HepG2 (cell line): ENCODE data around the gene SRD5A1. TPM values are rescaled to one million over a fixed set of nuclear protein-coding genes. Genes with fewer than 3 reads are reported as not detected.

ENCODE experiments used
- ATAC-seq: fragments of 200-7000 bp; cut with Tn5 transposase; 3 replicates; pipeline ENCODE4 v1.9.1; 2020; ENCODE audit warnings: mild to moderate bottlenecking, moderate library complexity
- BruUV-seq: library from RNA; stranded (reverse); fragments of 400-500 nt; replicated peaks from 2 replicates; lab custom pipeline; 2021; lab: Mats Ljungman, UMichigan
- CTCF ChIA-PET: fragments of 300-600 bp; formaldehyde crosslinking; extraction: SDS; loops from one replicate; lab custom pipeline; 2021; ENCODE audit warnings: low total read pairs, inconsistent platforms, low intra/inter-chr PET ratio; lab: Yijun Ruan, JAX
- POLR2A ChIA-PET: fragments of 350-600 bp; sonication (Branson Sonifier 250); formaldehyde crosslinking; loops from one replicate; lab custom pipeline; 2020; ENCODE audit warnings: antibody characterized with exemption, inconsistent platforms; lab: Yijun Ruan, JAX
- DNase-seq: peaks from one replicate; pipeline ENCODE4 v3.0.0-alpha.2; 2015; ENCODE audit warnings: low spot score
- FAIRE-seq: peaks from 3 replicates; lab custom pipeline; 2011; peaks lifted over from hg19 to GRCh38; lab: Jason Lieb, UNC
- H2AFZ ChIP-seq: one replicate; pipeline ENCODE4 v1.6.1; 2011; ENCODE audit warnings: low read length, inconsistent platforms
- H3K27ac ChIP-seq: fragments of 300-600 bp; 3 replicates; pipeline ENCODE4 v1.8.0; 2011; ENCODE audit warnings: mixed run types, mild to moderate bottlenecking, mixed read lengths, low read length, inconsistent platforms; ENCODE audit not compliant: insufficient read depth; ENCODE audit errors: extremely low read length
- H3K27me3 ChIP-seq, 2 experiments: fragments of 200-600 bp in 1 of 2; 2 replicates in 1 of 2; 3 replicates in 1 of 2; pipeline versions ENCODE4 v1.6.0 to v1.8.0; 2011; ENCODE audit warnings: low read length in 2 of 2, mild to moderate bottlenecking in 2 of 2, moderate library complexity in 2 of 2, inconsistent platforms in 1 of 2; ENCODE audit not compliant: insufficient read depth in 2 of 2, control insufficient read depth in 1 of 2
- H3K36me3 ChIP-seq, 2 experiments: fragments of 200-600 bp in 1 of 2; replicated peaks in 1 of 2; 2 replicates in 1 of 2; 3 replicates in 1 of 2; pipeline versions ENCODE4 v1.5.1 to v1.8.0; 2011; ENCODE audit warnings: low read length in 2 of 2, inconsistent platforms in 1 of 2; ENCODE audit not compliant: insufficient read depth in 2 of 2, control insufficient read depth in 1 of 2
- H3K4me1 ChIP-seq: 2 replicates; pipeline ENCODE4 v1.5.1; 2012; ENCODE audit warnings: low read length, inconsistent platforms; ENCODE audit not compliant: insufficient read depth
- H3K4me2 ChIP-seq: 2 replicates; pipeline ENCODE4 v1.6.0; 2011; ENCODE audit warnings: low read depth, low read length, inconsistent platforms
- H3K4me3 ChIP-seq, 3 experiments: fragments of 200-600 bp in 1 of 3; sonication (generic), shearing (Covaris generic) in 1 of 3; replicated peaks in 1 of 3; 2 replicates each; pipeline ENCODE4 v1.5.1; 2011 to 2016; ENCODE audit warnings: low read length in 3 of 3, inconsistent platforms in 2 of 3, low read depth in 2 of 3, mild to moderate bottlenecking in 2 of 3, control low read depth in 1 of 3, mixed read lengths in 1 of 3; ENCODE audit not compliant: insufficient read depth in 1 of 3
- H3K79me2 ChIP-seq: one replicate; pipeline ENCODE4 v1.6.1; 2011; ENCODE audit warnings: low read length, inconsistent platforms; ENCODE audit not compliant: insufficient read depth
- H3K9ac ChIP-seq: 2 replicates; pipeline ENCODE4 v1.6.0; 2011; ENCODE audit warnings: mild to moderate bottlenecking, low read depth, low read length, inconsistent platforms; ENCODE audit not compliant: insufficient read depth
- H3K9me3 ChIP-seq: 2 replicates; pipeline ENCODE4 v1.5.1; 2012; ENCODE audit warnings: mild to moderate bottlenecking, low read length
- H4K20me1 ChIP-seq: 2 replicates; pipeline ENCODE4 v1.6.0; 2011; ENCODE audit warnings: inconsistent platforms, mild to moderate bottlenecking, low read length, moderate library complexity; ENCODE audit not compliant: insufficient read depth
- ARNT2 ChIP-seq: sonication (generic); formaldehyde crosslinking; IDR thresholded peaks from 2 replicates; pipeline ENCODE4 v1.8.0; 2022; ENCODE audit warnings: mild to moderate bottlenecking, low read depth, missing genetic modification reagents, moderate library complexity
- CAMTA2 ChIP-seq: sonication (generic); formaldehyde crosslinking; IDR thresholded peaks from 2 replicates; pipeline ENCODE4 v1.4.0; 2020; ENCODE audit warnings: mild to moderate bottlenecking, missing genetic modification reagents, borderline replicate concordance
- FOXK2 ChIP-seq: fragments of 450-650 bp; IDR thresholded peaks from 2 replicates; pipeline ENCODE4 v1.6.1; 2016
- FOXO1 ChIP-seq: sonication (generic); formaldehyde crosslinking; IDR thresholded peaks from 2 replicates; pipeline ENCODE4 v1.4.0; 2020; ENCODE audit warnings: missing genetic modification reagents
- MATR3 ChIP-seq: sonication (generic); formaldehyde crosslinking; IDR thresholded peaks from 2 replicates; pipeline ENCODE4 v1.4.0; 2020; ENCODE audit warnings: missing genetic modification reagents
- NCOA1 ChIP-seq: sonication (generic); formaldehyde crosslinking; IDR thresholded peaks from 2 replicates; pipeline ENCODE4 v1.9.0; 2021; ENCODE audit warnings: missing genetic modification reagents
- PHF20 ChIP-seq: sonication (generic); formaldehyde crosslinking; IDR thresholded peaks from 2 replicates; pipeline ENCODE4 v1.5.0; 2020; ENCODE audit warnings: mild to moderate bottlenecking, missing genetic modification reagents
- SAFB2 ChIP-seq: sonication (generic); formaldehyde crosslinking; IDR thresholded peaks from 2 replicates; pipeline ENCODE4 v1.5.1; 2020; ENCODE audit warnings: missing genetic modification reagents, low read depth, mild to moderate bottlenecking, borderline replicate concordance
- SETDB1 ChIP-seq: sonication (generic); formaldehyde crosslinking; IDR thresholded peaks from 2 replicates; pipeline ENCODE4 v1.5.1; 2020; ENCODE audit warnings: missing genetic modification reagents, mild to moderate bottlenecking, borderline replicate concordance
- SMARCE1 ChIP-seq: fragments of 450-650 bp; IDR thresholded peaks from 2 replicates; pipeline ENCODE4 v1.6.1; 2017; ENCODE audit warnings: borderline replicate concordance
- SNAI1 ChIP-seq: sonication (generic); formaldehyde crosslinking; IDR thresholded peaks from 2 replicates; pipeline ENCODE4 v1.5.0; 2020; ENCODE audit warnings: mild to moderate bottlenecking, missing genetic modification reagents, borderline replicate concordance
- SUZ12 ChIP-seq: fragments of 150-350 bp; IDR thresholded peaks from 2 replicates; pipeline ENCODE4 v1.6.1; 2014; ENCODE audit warnings: low read depth, low read length
- THAP7 ChIP-seq: sonication (generic); formaldehyde crosslinking; IDR thresholded peaks from 2 replicates; pipeline ENCODE4 v1.8.1; 2023; ENCODE audit warnings: mild to moderate bottlenecking, missing genetic modification reagents
- THYN1 ChIP-seq: sonication (generic); formaldehyde crosslinking; IDR thresholded peaks from 2 replicates; pipeline ENCODE4 v1.8.1; 2023; ENCODE audit warnings: low read depth, mild to moderate bottlenecking, moderate library complexity, missing genetic modification reagents, borderline replicate concordance
- USF2 ChIP-seq, 2 experiments: sonication (generic) in 1 of 2; formaldehyde crosslinking in 1 of 2; IDR thresholded peaks; 2 replicates each; pipeline versions ENCODE4 v1.5.1 to v1.6.1; 2011 to 2020; ENCODE audit warnings: borderline replicate concordance in 1 of 2, low read depth in 1 of 2, low read length in 1 of 2, mild to moderate bottlenecking in 1 of 2, missing genetic modification reagents in 1 of 2, moderate library complexity in 1 of 2
- ZMYM3 ChIP-seq: sonication (generic); formaldehyde crosslinking; IDR thresholded peaks from 2 replicates; pipeline ENCODE4 v1.5.1; 2020; ENCODE audit warnings: mild to moderate bottlenecking, missing genetic modification reagents
- ZNF24 ChIP-seq: fragments of 450-650 bp; IDR thresholded peaks from 2 replicates; pipeline ENCODE4 v1.6.1; 2017; ENCODE audit warnings: antibody characterized with exemption, mild to moderate bottlenecking
- ZNF276 ChIP-seq: sonication (generic); formaldehyde crosslinking; IDR thresholded peaks from 2 replicates; pipeline ENCODE4 v1.4.0; 2020; ENCODE audit warnings: mild to moderate bottlenecking, low read depth, missing genetic modification reagents
- WGBS: methylation state at CpG from one replicate; pipeline ENCODE4 v1.1.6; 2017; ENCODE audit warnings: low lambda C conversion rate; 5-methylcytosine and 5-hydroxymethylcytosine counted together
- in situ Hi-C: cut with HindIII; loops from 2 replicates; pipeline ENCODE4 v1.10.0; 2017; ENCODE audit warnings: low pct_unique_long_range_greater_than_20kb; ENCODE audit not compliant: extremely low pct_ligation_motif_present
- intact Hi-C: fragments of 100-400 bp; cut with micrococcal nuclease; formaldehyde crosslinking; loops from one replicate; pipeline ENCODE4 v1.10.0; 2022; ENCODE audit not compliant: unreplicated experiment
- polyA plus RNA-seq, 8 experiments: library from polyadenylated mRNA; depleted of rRNA in 3 of 8; stranded (reverse) in 7 of 8; unstranded in 1 of 8; fragments of >200 nt; fragmentation: Illumina TruSeq in 4 of 8; extraction: Trizol in 4 of 8; gene quantifications; 2 replicates each; pipeline versions ENCODE4 v1.2.1 to v1.2.3, GENCODE V29; 2011 to 2016; ENCODE audit warnings: low read depth in 4 of 8, missing spikeins in 1 of 8, mixed read lengths in 1 of 8; ENCODE audit not compliant: insufficient read depth in 1 of 8
- total RNA-seq, 5 experiments: library from RNA; depleted of rRNA; stranded (reverse); fragments of >200 nt; fragmentation: Illumina TruSeq; extraction: Trizol; gene quantifications; 2 replicates each; pipeline ENCODE4 v1.2.3, GENCODE V29; 2016; ENCODE audit warnings: low read depth in 1 of 5

SRD5A1 gene
- total and polyA plus RNA-seq, 2 of the 13 experiments (the other 11 are each of a cell fraction or from before 2014, with no cell fraction given), result 6.1 to 9.9 TPM

- TF ChIP-seq ZNF24 (no peak), ZMYM3 (CRISPR knock-in tag) (peak; percentile 30; the same call in 1 of the 2 replicates), PHF20 (CRISPR knock-in tag) (no peak), SNAI1 (CRISPR knock-in tag) (0 out of 2 replicates have a peak, but pooled peaks have one; percentile 22), SAFB2 (CRISPR knock-in tag) (no peak), MATR3 (CRISPR knock-in tag) (no peak)
These were observed 78.3 kb downstream of the SRD5A1 start (continued) for GRCh38 chr5:6711409-6712141.

GRCh38 chr5:6712142-6712576 lies 78.9 kb downstream of the SRD5A1 start:
- FAIRE-seq (no peak), ATAC-seq (peak; percentile 66), DNase-seq (peak; percentile 52)
- H3K4me3 ChIP-seq, result peak overlapping the region; percentile 64 to 79 (median 65)
- H3K9me3 ChIP-seq, result no peaks in the 10 kb centered on the region
- peak overlapping the region; percentile 95 for H3K27ac ChIP-seq
- H3K27me3 ChIP-seq, result no peaks in the 10 kb centered on the region; a peak in 1 of 5 replicates
- in situ Hi-C loops, result loop anchor here (5.0 kb wide), 1 partner anchor 80 kb away; the partner anchor contains the start of genes NSUN2 and SRD5A1
- no peaks in the 10 kb centered on the region for H3K36me3 ChIP-seq
- H4K20me1 ChIP-seq, result peaks cover 26% of the 10 kb centered on the region
- H3K9ac ChIP-seq, result peak overlapping the region; percentile 88
- peaks cover 29% of the 10 kb centered on the region for H3K79me2 ChIP-seq
- intact Hi-C loops, result loop anchor here (1.0 kb wide), 1 partner anchor 77 kb away; no protein-coding TSS in a partner anchor
- no peak overlapping the region for H2AFZ ChIP-seq
- ChIA-PET POLR2A (interaction anchor here (1.9 kb wide), 1 partner anchor 18 kb away, joined by 7 read pairs; no protein-coding TSS in a partner anchor), CTCF (no interaction called here)
- TSS peak; percentile 97 for BruUV-seq
- peaks cover 48% of the 10 kb centered on the region for H3K4me1 ChIP-seq
- 3% methylated on average over 12 of the region's 36 CpGs for WGBS
- H3K4me2 ChIP-seq, result peak overlapping the region; percentile 93
- TF ChIP-seq USF2 (IDR thresholded peaks at IDR 0.05; ENCODE audit: low read depth, low read length) (no peak), USF2 (CRISPR knock-in tag; IDR thresholded peaks at IDR 0.05; ENCODE audit: borderline replicate concordance) (no peak), FOXK2 (no peak), THYN1 (no peak), CAMTA2 (CRISPR knock-in tag) (no peak; the same call in 1 of the 2 replicates), SETDB1 (CRISPR knock-in tag) (no peak), SUZ12 (no peak), FOXO1 (CRISPR knock-in tag) (no peak), SMARCE1 (no peak), THAP7 (CRISPR knock-in tag) (0 out of 2 replicates have a peak, but pooled peaks have one; percentile 1), NCOA1 (CRISPR knock-in tag) (0 out of 2 replicates have a peak, but pooled peaks have one; percentile 19), ZNF276 (CRISPR knock-in tag) (0 out of 2 replicates have a peak, but pooled peaks have one; percentile 8), ARNT2 (CRISPR knock-in tag) (no peak)
